Vagina (tissue), 2 donors: Measurements from ENCODE around the gene SLC25A41.

Experiments
- CTCF ChIP-seq, 3 experiments: fragments of 450-650 bp in 2 of 3; fragments of 200-600 bp in 1 of 3; sonication (generic) in 1 of 3; IDR thresholded peaks; one replicate each; pipeline ENCODE4 v1.5.1; 2017 to 2019; ENCODE audit warnings: antibody characterized with exemption in 3 of 3, mild to moderate bottlenecking in 2 of 3, moderate library complexity in 2 of 3
- POLR2A ChIP-seq, 2 donors: fragments of 450-650 bp; IDR thresholded peaks; one replicate each; pipeline ENCODE4 v1.6.1; 2017; ENCODE audit warnings: antibody characterized with exemption in 2 of 2, mild to moderate bottlenecking in 2 of 2, moderate library complexity in 2 of 2

DNA sequence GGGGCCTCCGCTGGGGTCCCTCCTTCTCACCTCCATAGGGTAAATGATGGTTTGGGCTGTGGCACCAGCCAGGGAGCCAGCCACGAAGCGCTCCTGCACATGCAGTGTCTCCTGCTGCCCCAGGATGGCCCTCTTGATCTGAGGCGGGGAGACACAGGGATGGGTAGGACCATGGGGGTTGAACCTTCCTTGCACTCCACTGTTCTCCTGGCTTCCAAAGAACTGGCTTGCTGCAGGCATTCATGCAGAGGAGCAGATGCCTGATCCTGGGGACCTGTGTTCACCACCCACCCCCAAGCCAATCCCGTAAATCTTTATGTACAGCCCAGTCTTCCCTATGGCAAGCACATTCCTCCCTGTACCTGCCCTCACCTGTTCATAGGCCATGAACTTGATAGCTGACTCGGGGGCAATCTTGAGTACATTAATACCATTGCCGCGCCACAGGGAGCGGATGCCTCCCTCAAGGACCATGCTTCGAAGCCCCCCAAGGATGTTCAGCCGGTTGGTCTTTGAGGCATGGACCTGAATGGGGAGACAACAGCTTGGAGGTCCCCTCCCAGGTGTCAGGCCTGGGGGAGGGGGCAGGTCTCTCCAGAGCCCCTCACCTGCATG lies 20.5 kb upstream of the SLC25A41 start:
- TF ChIP-seq CTCF (IDR thresholded peaks at IDR 0.05) (no peak), POLR2A (IDR thresholded peaks at IDR 0.05) (no peak)
